Kidney epithelial cell (primary cell): ENCODE data around the gene COQ6. TPM values are rescaled to one million over a fixed set of nuclear protein-coding genes. Genes with fewer than 3 reads are reported as not detected.
"Not testable (repeated sequence)": the region's sequence is repeated elsewhere in the genome, so short reads cannot be mapped to it uniquely, and the experiment has no call there.

Experiments
- DNase-seq: peaks from one replicate; pipeline ENCODE4 v3.0.0-alpha.2; 2010; ENCODE audit warnings: low read depth
- H3K27me3 ChIP-seq: 2 replicates; pipeline ENCODE4 v1.6.0; 2011; ENCODE audit warnings: low read length; ENCODE audit not compliant: control insufficient read depth, insufficient read depth
- H3K36me3 ChIP-seq: 2 replicates; pipeline ENCODE4 v1.5.1; 2011; ENCODE audit warnings: low read length; ENCODE audit not compliant: control insufficient read depth, insufficient read depth
- H3K4me3 ChIP-seq: 2 replicates; pipeline ENCODE4 v1.5.1; 2011; ENCODE audit warnings: low read depth, mild to moderate bottlenecking, control low read depth, low read length
- total RNA-seq: library from RNA; depleted of rRNA; stranded (reverse); fragments of >200 nt; gene quantifications from 2 replicates; pipeline ENCODE4 v1.2.3, GENCODE V29; 2015
- TF ChIP-seq, protein P1 (sequence below): IDR thresholded peaks from 2 replicates; pipeline ENCODE4 v1.5.1; 2011; ENCODE audit warnings: mild to moderate bottlenecking, moderate library complexity, low read length, control low read depth, inconsistent platforms; ENCODE audit not compliant: insufficient read depth, poor library complexity, severe bottlenecking

The COQ6 gene
- total RNA-seq = 24.4 and 34.0 TPM in 2 replicates

DNA sequence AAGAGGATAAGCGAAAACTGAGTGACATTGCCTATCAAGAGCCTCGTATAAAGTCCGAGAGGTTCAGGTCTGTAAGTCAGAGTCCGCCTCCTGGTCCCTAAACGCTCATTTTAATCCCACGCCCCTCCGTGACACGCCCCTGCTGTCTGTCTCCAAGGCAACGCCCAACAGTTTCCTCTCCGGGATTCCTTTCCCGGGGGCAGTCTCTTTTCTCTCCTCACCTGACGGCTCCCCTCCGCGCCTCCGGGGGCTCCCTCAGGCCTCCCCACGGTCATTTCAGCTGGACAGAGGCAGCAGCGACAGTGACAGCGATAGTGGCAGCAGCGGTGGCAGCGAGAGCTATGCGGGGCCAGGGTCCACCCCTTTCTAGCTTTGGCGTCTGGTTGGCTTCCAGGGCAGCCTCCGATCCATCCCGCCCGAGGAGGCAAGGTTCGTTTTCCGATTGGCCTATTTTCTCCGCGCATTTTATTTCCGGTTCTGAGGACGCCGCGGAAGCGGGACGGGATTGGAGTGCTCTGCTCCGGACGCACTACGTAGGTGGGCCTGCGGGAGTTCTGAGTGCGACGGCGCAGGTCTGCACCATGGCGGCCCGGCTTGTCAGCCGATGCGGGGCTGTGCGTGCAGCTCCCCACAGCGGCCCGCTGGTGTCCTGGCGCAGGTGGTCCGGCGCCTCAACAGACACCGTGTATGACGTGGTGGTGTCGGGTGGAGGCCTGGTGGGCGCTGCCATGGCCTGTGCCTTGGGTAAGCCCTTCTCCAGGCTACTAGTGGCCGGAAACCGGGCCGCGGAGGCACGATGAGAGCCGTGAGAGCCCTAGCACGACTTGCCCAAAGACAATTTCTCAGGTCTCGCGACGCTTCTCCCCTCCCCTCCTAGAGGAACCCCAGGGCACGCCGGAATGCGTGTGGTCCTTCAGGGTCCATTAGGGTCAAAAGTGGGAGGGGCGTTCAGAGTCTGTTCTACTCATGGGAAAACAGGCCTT, at the start of gene COQ6, which contains the start of gene FAM161B:
Gene COQ6 (plus strand): TSS at position 551 of the 983 bp plus-strand sequence. CDS start 31 bp downstream, at position 582.
Gene FAM161B (minus strand): TSS at position 343 of the 983 bp plus-strand sequence. CDS start 68 bp downstream, at position 275.
- peak; percentile 87 for DNase-seq
- TF ChIP-seq, protein P1, sequence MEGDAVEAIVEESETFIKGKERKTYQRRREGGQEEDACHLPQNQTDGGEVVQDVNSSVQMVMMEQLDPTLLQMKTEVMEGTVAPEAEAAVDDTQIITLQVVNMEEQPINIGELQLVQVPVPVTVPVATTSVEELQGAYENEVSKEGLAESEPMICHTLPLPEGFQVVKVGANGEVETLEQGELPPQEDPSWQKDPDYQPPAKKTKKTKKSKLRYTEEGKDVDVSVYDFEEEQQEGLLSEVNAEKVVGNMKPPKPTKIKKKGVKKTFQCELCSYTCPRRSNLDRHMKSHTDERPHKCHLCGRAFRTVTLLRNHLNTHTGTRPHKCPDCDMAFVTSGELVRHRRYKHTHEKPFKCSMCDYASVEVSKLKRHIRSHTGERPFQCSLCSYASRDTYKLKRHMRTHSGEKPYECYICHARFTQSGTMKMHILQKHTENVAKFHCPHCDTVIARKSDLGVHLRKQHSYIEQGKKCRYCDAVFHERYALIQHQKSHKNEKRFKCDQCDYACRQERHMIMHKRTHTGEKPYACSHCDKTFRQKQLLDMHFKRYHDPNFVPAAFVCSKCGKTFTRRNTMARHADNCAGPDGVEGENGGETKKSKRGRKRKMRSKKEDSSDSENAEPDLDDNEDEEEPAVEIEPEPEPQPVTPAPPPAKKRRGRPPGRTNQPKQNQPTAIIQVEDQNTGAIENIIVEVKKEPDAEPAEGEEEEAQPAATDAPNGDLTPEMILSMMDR = no peak
- no peaks in the 10 kb centered on the region for H3K36me3 ChIP-seq
- H3K27me3 ChIP-seq = no peaks in the 10 kb centered on the region
- H3K4me3 ChIP-seq = peak within 1 kb of the TSS; percentile 91

DNA sequence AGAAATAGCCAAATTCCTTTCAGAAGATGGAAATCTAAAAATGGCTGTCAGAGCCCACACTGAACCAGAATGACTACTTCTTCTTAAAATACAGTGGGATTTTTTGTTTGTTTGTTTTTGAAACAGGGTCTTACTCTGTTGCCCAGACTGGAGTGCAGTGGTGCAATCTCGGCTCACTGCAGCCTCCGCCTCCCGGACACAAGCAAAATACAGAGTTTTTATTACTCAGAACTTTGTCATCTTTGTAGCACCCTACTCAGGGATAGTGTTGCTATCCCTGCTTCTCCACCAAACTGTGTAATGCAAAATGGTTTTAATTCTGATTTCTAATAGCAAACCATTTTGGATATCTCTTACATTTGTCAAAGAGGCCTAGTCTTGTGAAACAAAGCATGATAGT, 47.1 kb upstream of the COQ6 start:
- TF ChIP-seq, protein P1 = no peak
- no peaks in the 10 kb centered on the region for H3K36me3 ChIP-seq
- H3K27me3 ChIP-seq = no peaks in the 10 kb centered on the region
- no peak for DNase-seq
- no peak overlapping the region for H3K4me3 ChIP-seq

DNA sequence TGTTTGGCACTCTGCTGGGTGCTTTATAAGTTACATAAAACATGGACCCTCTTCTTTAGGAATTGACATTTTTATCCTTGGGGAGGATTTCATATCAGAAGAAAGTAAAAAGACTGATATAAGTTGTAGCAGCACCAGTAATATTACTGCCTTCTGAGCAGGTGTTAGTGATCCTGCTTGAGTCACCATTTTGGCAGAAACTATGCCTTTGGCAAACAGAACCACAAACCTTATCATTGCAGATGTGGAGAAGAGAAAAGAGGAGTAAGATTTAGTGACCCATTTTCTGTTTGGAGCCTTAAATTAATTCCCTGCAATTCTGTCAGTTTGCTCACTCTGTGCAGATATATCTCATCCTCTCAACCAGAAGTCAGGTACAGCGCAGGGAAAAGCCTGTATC, 40.4 kb upstream of the COQ6 start:
- Histone ChIP-seq H3K36me3 (no peaks in the 10 kb centered on the region), H3K27me3 (no peaks in the 10 kb centered on the region), H3K4me3 (no peak overlapping the region)
- TF ChIP-seq, protein P1 = no peak
- no peak for DNase-seq

DNA sequence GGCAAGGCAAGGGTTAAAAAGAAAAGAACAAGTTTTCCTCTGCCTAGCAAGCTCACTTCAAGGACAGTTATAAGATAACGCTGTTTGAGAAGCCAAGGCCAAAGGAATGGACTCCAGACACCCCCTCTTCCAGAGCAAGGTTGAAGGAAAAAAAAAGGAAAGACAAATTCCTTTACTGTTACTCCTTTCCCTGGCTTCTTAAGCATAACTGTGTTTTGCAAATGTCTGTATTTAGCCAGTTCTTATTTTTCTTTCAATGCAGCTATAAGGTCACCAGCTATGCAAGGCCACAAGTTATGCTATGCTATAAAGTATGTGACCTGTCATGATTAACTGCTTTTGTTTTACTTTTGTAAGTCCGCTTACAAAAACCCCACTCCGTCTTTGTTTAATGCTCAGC, 36.8 kb upstream of the COQ6 start:
- DNase-seq = no peak
- no peaks in the 10 kb centered on the region for H3K36me3 ChIP-seq
- no peak overlapping the region for H3K4me3 ChIP-seq
- TF ChIP-seq, protein P1 = no peak
- H3K27me3 ChIP-seq = no peaks in the 10 kb centered on the region

DNA sequence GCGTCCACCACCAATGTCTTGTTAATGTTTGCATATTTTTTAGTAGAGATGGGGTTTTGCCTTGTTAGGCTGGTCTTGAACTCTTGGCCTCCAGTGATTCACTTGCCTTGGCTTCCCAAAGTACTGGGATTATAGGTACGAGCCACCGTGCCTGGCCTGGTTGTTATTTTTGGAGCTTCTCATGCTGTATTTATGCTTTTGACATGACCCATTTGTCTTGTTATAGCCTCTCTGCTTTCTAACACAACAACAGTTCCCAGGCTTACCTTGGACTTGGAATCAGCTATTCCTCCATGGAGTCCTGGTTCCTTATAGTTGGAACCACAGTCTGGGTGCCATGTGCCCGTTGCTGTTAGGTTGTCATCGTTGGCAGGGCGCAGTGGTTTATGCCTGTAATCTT, 33.8 kb upstream of the COQ6 start:
- DNase-seq = no peak
- Histone ChIP-seq H3K27me3 (no peaks in the 10 kb centered on the region), H3K36me3 (peaks cover 1% of the 10 kb centered on the region), H3K4me3 (no peak overlapping the region)
- TF ChIP-seq, protein P1 = no peak

DNA sequence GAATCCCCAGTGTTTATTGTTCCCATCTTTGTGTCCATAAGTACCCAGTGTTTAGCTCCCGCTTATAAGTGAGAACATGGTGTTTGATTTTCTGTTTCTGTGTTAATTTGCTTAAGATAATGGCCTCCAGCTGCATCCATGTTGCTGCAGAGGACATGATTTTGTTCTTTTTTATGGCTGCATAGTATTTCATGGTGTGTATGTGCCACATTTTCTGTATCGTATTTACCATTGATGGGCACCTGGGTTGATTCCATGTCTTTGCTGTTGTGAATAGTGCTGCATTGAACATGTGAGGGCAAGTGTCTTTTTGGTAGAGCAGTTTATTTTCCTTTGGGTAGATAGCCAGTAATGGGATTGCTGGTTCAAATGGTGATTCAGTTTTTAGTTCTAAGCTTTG, 30.6 kb upstream of the COQ6 start:
- H3K36me3 ChIP-seq, DNase-seq, H3K27me3 ChIP-seq, H3K4me3 ChIP-seq: not testable (repeated sequence)
